Suppressor macrophage treated with lipopolysaccharide for 4 hours (primary cell): ENCODE data around the gene LRCH4.

Experiments used
- DNase-seq: peaks from one replicate; pipeline ENCODE4 v3.0.0-alpha.2; 2020

LRCH4 gene

GRCh38 chr7:100582041-100582579 is 3.8 kb downstream of the LRCH4 start:
- no peak for DNase-seq

DNA sequence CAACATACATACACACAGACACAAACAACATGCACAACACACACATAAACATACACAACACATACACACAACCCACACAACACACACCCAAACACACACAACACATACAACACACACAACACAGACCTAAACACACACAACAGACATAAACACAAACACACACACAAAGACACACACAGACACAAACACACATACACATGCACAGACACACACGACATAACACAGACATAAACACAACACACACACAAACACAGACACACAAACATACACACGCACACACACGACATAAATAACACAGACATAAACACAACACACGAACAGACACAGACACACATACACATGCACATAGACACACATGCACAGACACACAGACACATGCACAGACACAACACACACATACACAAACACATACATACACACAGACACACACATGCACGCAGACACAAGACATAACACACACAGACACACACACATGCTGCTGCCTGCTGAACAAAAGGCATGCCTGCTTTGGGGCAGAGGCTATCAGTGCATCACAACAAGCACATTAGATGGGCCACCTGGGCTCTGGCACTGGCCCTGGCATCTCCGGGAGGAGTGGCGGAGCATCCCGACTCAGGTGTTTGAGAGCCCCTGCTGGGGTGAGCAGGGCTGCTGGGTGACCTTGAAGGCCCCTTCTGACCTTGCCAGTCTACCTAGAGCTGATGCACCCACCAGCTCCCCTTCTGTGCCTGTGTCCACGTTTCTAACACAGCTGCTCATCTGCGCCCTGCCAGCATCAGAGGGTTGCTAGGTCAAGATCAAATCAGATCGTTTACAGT is 5.3 kb downstream of the LRCH4 start:
- DNase-seq: no peak

GRCh38 chr7:100578246-100579183 is 7.4 kb downstream of the LRCH4 start:
- DNase-seq: no peak

- DNase-seq: no peak
Observed at GRCh38 chr7:100577507-100577906, 8.4 kb downstream of the LRCH4 start.

GRCh38 chr7:100577103-100577502 is 8.8 kb downstream of the LRCH4 start:
- DNase-seq: no peak

DNA sequence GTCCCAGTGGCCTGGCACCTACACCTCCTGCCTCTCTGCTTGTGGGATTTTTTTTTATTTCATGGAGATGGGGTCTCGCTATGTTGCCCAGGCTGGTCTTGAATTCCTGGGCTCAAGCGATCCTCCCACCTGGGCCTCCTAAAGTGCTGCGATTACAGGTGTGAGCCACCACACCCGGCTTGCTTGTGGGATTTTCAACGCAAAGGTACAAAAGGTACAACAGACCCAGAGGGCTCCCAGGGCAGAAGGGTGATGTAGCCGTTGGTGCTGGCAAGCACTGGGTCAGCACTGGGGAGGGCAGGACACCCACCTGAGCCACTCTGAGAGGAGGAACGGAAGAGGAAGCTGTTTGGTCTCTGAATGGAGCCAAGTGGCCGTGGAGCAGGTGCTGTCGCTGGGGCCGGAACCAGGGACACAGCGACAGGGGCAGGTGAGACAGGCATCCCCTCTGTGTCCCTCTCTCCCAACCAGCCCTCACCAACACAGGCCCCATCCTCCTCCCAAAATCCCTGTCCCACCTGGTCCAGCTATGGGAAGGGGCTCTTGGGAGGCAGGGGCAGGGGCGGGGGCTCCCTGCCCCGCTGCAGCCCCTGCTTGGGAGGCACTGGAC is 9.4 kb downstream of the LRCH4 start:
- no peak for DNase-seq

DNA sequence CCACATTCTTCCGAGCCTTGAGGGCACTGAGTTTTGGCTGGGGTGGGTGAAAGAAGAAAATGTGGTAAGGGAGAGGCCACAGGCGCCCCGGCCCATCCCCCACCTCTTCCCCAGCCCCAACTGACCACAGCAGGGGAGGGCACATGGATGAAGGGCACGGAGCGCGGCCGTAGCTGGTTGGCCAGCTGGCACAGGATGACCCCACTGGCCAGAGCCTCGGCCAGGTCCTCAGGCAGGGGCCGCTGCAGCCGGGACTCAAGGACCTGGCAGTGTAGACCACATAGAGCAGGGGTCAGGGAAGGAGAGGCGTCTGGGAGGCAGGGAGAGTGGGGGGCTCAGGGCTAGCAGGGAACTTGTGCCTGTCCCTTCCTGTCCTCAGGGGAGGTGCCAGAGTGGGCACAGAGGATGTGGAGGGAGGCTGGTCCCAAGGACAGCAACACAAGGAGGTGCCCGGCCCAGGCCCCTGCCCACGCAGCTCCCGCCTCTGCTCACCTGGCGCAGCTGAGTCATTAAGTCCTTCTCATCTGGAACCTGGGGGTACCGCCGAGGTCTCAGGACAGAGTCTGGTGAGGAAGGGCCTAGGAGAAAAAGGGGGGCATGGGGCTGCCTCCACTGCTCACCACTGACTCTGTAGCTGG is 10.1 kb downstream of the LRCH4 start:
- DNase-seq: no peak

GRCh38 chr7:100575206-100575631 is 10.7 kb downstream of the LRCH4 start:
- no peak for DNase-seq

GRCh38 chr7:100574362-100575205 is 11.3 kb downstream of the LRCH4 start:
- no peak for DNase-seq

- no peak for DNase-seq
Observed at GRCh38 chr7:100573691-100574361, 12.1 kb downstream of the LRCH4 start, which contains the start of gene SAP25. Gene SAP25 (minus strand): TSS chr7:100573900. CDS start chr7:100573742, 158 bp downstream.

- no peak for DNase-seq
Observed at GRCh38 chr7:100572949-100573675, 12.8 kb downstream of the LRCH4 start.

DNA sequence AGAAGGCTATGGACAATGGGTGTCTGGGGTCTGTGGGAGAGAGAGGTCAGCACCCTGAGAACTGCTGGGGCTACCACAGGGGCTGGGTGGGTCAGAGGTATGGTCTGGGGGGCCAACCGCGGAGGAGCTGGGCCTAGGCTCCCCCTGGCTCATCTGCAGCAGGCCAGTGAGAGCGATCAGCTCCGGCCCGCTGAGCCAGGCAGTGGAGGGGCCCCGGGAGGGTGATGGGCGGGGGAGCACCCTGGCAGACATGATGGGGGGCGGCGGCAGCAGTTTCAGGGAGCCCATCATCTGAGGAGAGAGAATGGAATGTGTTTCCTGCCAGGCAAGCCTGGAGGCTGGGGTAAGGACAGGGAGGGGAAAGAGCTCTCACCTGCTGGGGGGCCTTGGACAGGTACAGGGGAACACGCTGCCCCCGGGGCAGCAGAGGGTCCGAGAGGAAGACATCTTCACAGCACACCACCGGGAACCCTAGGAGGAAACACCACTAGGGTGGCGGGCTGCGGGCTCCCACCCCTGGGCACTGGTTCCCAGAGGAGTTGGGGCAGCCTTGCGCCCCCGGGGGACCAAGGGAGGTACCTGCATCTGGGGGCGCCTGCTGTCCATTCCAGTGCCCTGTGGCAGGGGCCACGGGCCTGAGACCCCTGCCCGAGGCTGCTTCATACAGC is 13.5 kb downstream of the LRCH4 start:
- no peak for DNase-seq

GRCh38 chr7:100571829-100572116 is 14.2 kb downstream of the LRCH4 start:
- DNase-seq: no peak

GRCh38 chr7:100570954-100571828 is 14.7 kb downstream of the LRCH4 start:
- DNase-seq: no peak

GRCh38 chr7:100568896-100569844 is 16.8 kb downstream of the LRCH4 start:
- DNase-seq: peak; percentile 36

GRCh38 chr7:100568176-100568895 is 17.6 kb downstream of the LRCH4 start:
- no peak for DNase-seq

GRCh38 chr7:100567751-100568175 is 18.2 kb downstream of the LRCH4 start:
- DNase-seq: no peak
